SIG-M5 treated with dmso at 0.1 percent for 504 hours (cell line): Measurements from ENCODE around the gene LSMEM2.
A peak's percentile ranks its signal among the peaks of the same experiment; 100 is the strongest.
"Not testable (repeated sequence)": the region's sequence is repeated elsewhere in the genome, so short reads cannot be mapped to it uniquely, and the experiment has no call there.

Experiments used
- DNase-seq: peaks from one replicate; lab custom pipeline; 2025; ENCODE audit not compliant: unreplicated experiment; lab: John Stamatoyannopoulos, UW

The LSMEM2 gene

GRCh38 chr3:50264383-50264963, 14.4 kb upstream of the LSMEM2 start:
- no peak for DNase-seq

GRCh38 chr3:50264964-50265485, 13.9 kb upstream of the LSMEM2 start:
- DNase-seq: no peak

GRCh38 chr3:50265571-50265970, 13.3 kb upstream of the LSMEM2 start:
- no peak for DNase-seq

GRCh38 chr3:50266017-50266416, 12.9 kb upstream of the LSMEM2 start:
- no peak for DNase-seq

GRCh38 chr3:50266836-50267235, 12.1 kb upstream of the LSMEM2 start:
- no peak for DNase-seq

GRCh38 chr3:50267280-50267913, 11.5 kb upstream of the LSMEM2 start:
- no peak for DNase-seq

- DNase-seq: no peak
These were observed 10.6 kb upstream of the LSMEM2 start for GRCh38 chr3:50268276-50268675.

- DNase-seq: no peak
These were observed 10.0 kb upstream of the LSMEM2 start, which contains the start of gene SEMA3B for GRCh38 chr3:50268703-50269451. Gene SEMA3B, plus strand, starts transcription at chr3:50269147. Its CDS starts 94 bp downstream, at chr3:50269241.

- no peak for DNase-seq
These were observed 9.4 kb upstream of the LSMEM2 start for GRCh38 chr3:50269460-50269859.

GRCh38 chr3:50269977-50270413, 8.9 kb upstream of the LSMEM2 start:
- DNase-seq: no peak

GRCh38 chr3:50270422-50271224, 8.3 kb upstream of the LSMEM2 start:
- no peak for DNase-seq

GRCh38 chr3:50271314-50271936, 7.5 kb upstream of the LSMEM2 start:
- no peak for DNase-seq

GRCh38 chr3:50272538-50272910, 6.4 kb upstream of the LSMEM2 start:
- not testable (repeated sequence) for DNase-seq

GRCh38 chr3:50272911-50273688, 5.8 kb upstream of the LSMEM2 start:
- DNase-seq: peak; percentile 67

- DNase-seq: no peak
These were observed 5.2 kb upstream of the LSMEM2 start for GRCh38 chr3:50273689-50274065.

- DNase-seq: peak; percentile 68
These were observed 4.3 kb upstream of the LSMEM2 start for GRCh38 chr3:50274371-50275104.

- DNase-seq: no peak
These were observed 3.5 kb upstream of the LSMEM2 start for GRCh38 chr3:50275141-50275995.

GRCh38 chr3:50275996-50276761, 2.7 kb upstream of the LSMEM2 start:
- DNase-seq: no peak
